H1 (cell line): ENCODE measurements around the gene LIPG. TPM values are rescaled to one million over a fixed set of nuclear protein-coding genes. Genes with fewer than 3 reads are reported as not detected.

Source experiments
- CTCF ChIA-PET: fragments of 300-600 bp; sonication (Branson Sonifier 250); formaldehyde crosslinking; loops from one replicate; lab custom pipeline; 2021; ENCODE audit not compliant: partially characterized antibody; lab: Charles Lee
- POLR2A ChIA-PET: fragments of 300-600 bp; sonication (Branson Sonifier 250); formaldehyde crosslinking; loops from one replicate; lab custom pipeline; 2021; ENCODE audit warnings: inconsistent platforms; ENCODE audit not compliant: partially characterized antibody; lab: Charles Lee
- DNase-seq, 2 experiments: peaks; one replicate each; pipeline versions ENCODE4 v3.0.0 to v3.0.0-alpha.2; 2010 to 2022; ENCODE audit warnings: low spot score in 2 of 2, low read depth in 1 of 2, mixed read lengths in 1 of 2
- FAIRE-seq: peaks from 2 replicates; lab custom pipeline; 2011; peaks lifted over from hg19 to GRCh38; lab: Jason Lieb, UNC
- H2AFZ ChIP-seq: 2 replicates; pipeline ENCODE4 v1.8.1; 2012; ENCODE audit warnings: low read length, inconsistent platforms
- H2AK5ac ChIP-seq: 2 replicates; pipeline ENCODE4 v1.6.1; 2013; ENCODE audit warnings: low read depth, low read length
- H2BK120ac ChIP-seq: replicated peaks from 2 replicates; pipeline ENCODE3; 2013; ENCODE audit warnings: low read depth, low read length, inconsistent platforms
- H2BK12ac ChIP-seq: 2 replicates; pipeline ENCODE4 v1.6.1; 2013; ENCODE audit warnings: low read depth, low read length
- H2BK15ac ChIP-seq: 2 replicates; pipeline ENCODE4 v1.6.1; 2013; ENCODE audit warnings: low read length
- H2BK20ac ChIP-seq: 2 replicates; pipeline ENCODE4 v1.6.1; 2013; ENCODE audit warnings: low read length
- H2BK5ac ChIP-seq: 2 replicates; pipeline ENCODE4 v1.6.1; 2013; ENCODE audit warnings: low read depth, low read length
- H3K14ac ChIP-seq: 2 replicates; pipeline ENCODE4 v1.6.1; 2013; ENCODE audit warnings: inconsistent platforms; ENCODE audit not compliant: insufficient read length
- H3K18ac ChIP-seq: 2 replicates; pipeline ENCODE4 v1.6.1; 2013; ENCODE audit warnings: low read length; ENCODE audit errors: extremely low read depth
- H3K23ac ChIP-seq: 2 replicates; pipeline ENCODE4 v1.6.1; 2013; ENCODE audit warnings: inconsistent platforms; ENCODE audit not compliant: insufficient read length
- H3K23me2 ChIP-seq: 2 replicates; pipeline ENCODE4 v1.6.1; 2013; ENCODE audit warnings: low read depth, low read length
- H3K27ac ChIP-seq: 2 replicates; pipeline ENCODE4 v1.6.1; 2011; ENCODE audit warnings: low read depth, low read length, inconsistent platforms
- H3K27me3 ChIP-seq, 4 experiments: replicated peaks in 1 of 4; 1 replicate in 1 of 4; 2 replicates in 3 of 4; pipeline versions ENCODE4 v1.6.1 to v1.8.1; 2011 to 2013; ENCODE audit warnings: low read length in 3 of 4, mild to moderate bottlenecking in 3 of 4, inconsistent platforms in 2 of 4, mixed read lengths in 2 of 4, moderate library complexity in 1 of 4; ENCODE audit not compliant: control insufficient read depth in 3 of 4, insufficient read depth in 3 of 4; ENCODE audit errors: extremely low read depth in 1 of 4
- H3K36me3 ChIP-seq, 4 experiments: 2 replicates each; pipeline versions ENCODE4 v1.6.1 to v1.8.1; 2011 to 2013; ENCODE audit warnings: mild to moderate bottlenecking in 4 of 4, low read length in 3 of 4, moderate library complexity in 2 of 4, control low read depth in 1 of 4, inconsistent platforms in 1 of 4; ENCODE audit not compliant: insufficient read depth in 4 of 4, control insufficient read depth in 2 of 4
- H3K4ac ChIP-seq: replicated peaks from 2 replicates; pipeline ENCODE3; 2013; ENCODE audit warnings: low read length, low read depth, mixed read lengths, inconsistent platforms; ENCODE audit not compliant: insufficient read length
- H3K4me1 ChIP-seq, 4 experiments: replicated peaks in 1 of 4; 1 replicate in 1 of 4; 2 replicates in 3 of 4; pipeline versions ENCODE4 v1.6.1 to v1.8.1; 2011 to 2013; ENCODE audit warnings: low read length in 3 of 4, inconsistent platforms in 2 of 4, mixed read lengths in 1 of 4; ENCODE audit not compliant: insufficient read depth in 4 of 4, control insufficient read depth in 3 of 4
- H3K4me2 ChIP-seq, 2 experiments: 2 replicates each; pipeline versions ENCODE4 v1.6.1 to v1.8.1; 2011 to 2013; ENCODE audit warnings: low read depth in 2 of 2, low read length in 2 of 2, control low read depth in 1 of 2, inconsistent platforms in 1 of 2, mild to moderate bottlenecking in 1 of 2; ENCODE audit not compliant: insufficient read depth in 1 of 2
- H3K4me3 ChIP-seq, 4 experiments: fragments of 200-600, 300-600 bp in 1 of 4; sonication (generic), shearing (Covaris generic), sonication (Bioruptor Twin) in 1 of 4; 2 replicates each; pipeline versions ENCODE4 v1.5.1 to v1.8.1; 2011 to 2016; ENCODE audit warnings: low read length in 4 of 4, low read depth in 3 of 4, control low read depth in 2 of 4, inconsistent platforms in 2 of 4, mild to moderate bottlenecking in 2 of 4, mixed read lengths in 1 of 4, moderate library complexity in 1 of 4; ENCODE audit not compliant: insufficient read depth in 2 of 4; ENCODE audit errors: extremely low read depth in 1 of 4
- H3K56ac ChIP-seq: replicated peaks from 2 replicates; pipeline ENCODE3; 2013; ENCODE audit warnings: low read depth, mild to moderate bottlenecking, mixed read lengths, low read length, inconsistent platforms; ENCODE audit not compliant: insufficient read length
- H3K79me1 ChIP-seq: 2 replicates; pipeline ENCODE4 v1.6.1; 2013; ENCODE audit warnings: low read depth, low read length, control low read depth
- H3K79me2 ChIP-seq, 2 experiments: 2 replicates each; pipeline versions ENCODE4 v1.6.1 to v1.8.1; 2012 to 2013; ENCODE audit warnings: low read length in 2 of 2, mild to moderate bottlenecking in 2 of 2, inconsistent platforms in 1 of 2; ENCODE audit not compliant: insufficient read depth in 2 of 2, control insufficient read depth in 1 of 2
- H3K9ac ChIP-seq, 4 experiments: replicated peaks in 1 of 4; 1 replicate in 1 of 4; 2 replicates in 3 of 4; pipeline versions ENCODE4 v1.6.1 to v1.8.1; 2011 to 2013; ENCODE audit warnings: low read depth in 3 of 4, low read length in 3 of 4, control low read depth in 2 of 4, mild to moderate bottlenecking in 2 of 4, moderate library complexity in 2 of 4, inconsistent platforms in 1 of 4; ENCODE audit errors: extremely low read depth in 1 of 4
- H3K9me3 ChIP-seq, 2 experiments: 2 replicates each; pipeline versions ENCODE4 v1.6.1 to v1.8.1; 2012 to 2013; ENCODE audit warnings: mild to moderate bottlenecking in 2 of 2, moderate library complexity in 2 of 2, control low read depth in 1 of 2, inconsistent platforms in 1 of 2, low read depth in 1 of 2, low read length in 1 of 2, mixed read lengths in 1 of 2; ENCODE audit not compliant: insufficient read depth in 2 of 2
- H4K20me1 ChIP-seq, 2 experiments: replicated peaks in 1 of 2; 2 replicates each; pipeline versions ENCODE3 to v1.8.1; 2011 to 2013; ENCODE audit warnings: inconsistent platforms in 2 of 2, low read length in 2 of 2, mild to moderate bottlenecking in 1 of 2; ENCODE audit not compliant: insufficient read depth in 2 of 2, control insufficient read depth in 1 of 2
- H4K5ac ChIP-seq: 2 replicates; pipeline ENCODE4 v1.6.1; 2013; ENCODE audit warnings: low read length, low read depth, mixed read lengths, inconsistent platforms; ENCODE audit not compliant: insufficient read length
- H4K8ac ChIP-seq: 2 replicates; pipeline ENCODE4 v1.8.0; 2013; ENCODE audit warnings: mild to moderate bottlenecking, moderate library complexity, low read length, inconsistent platforms; ENCODE audit not compliant: insufficient read depth; ENCODE audit errors: extremely low read depth
- H4K91ac ChIP-seq: replicated peaks from 2 replicates; pipeline ENCODE3; 2013; ENCODE audit warnings: low read length, mixed read lengths, inconsistent platforms; ENCODE audit not compliant: insufficient read length
- BACH1 ChIP-seq: IDR thresholded peaks from 2 replicates; pipeline ENCODE4 v1.6.1; 2012; ENCODE audit warnings: low read length, improper control_type of control experiment
- CREB1 ChIP-seq: IDR thresholded peaks from 2 replicates; pipeline ENCODE4 v1.6.1; 2012; ENCODE audit warnings: inconsistent platforms
- CTBP2 ChIP-seq: IDR thresholded peaks from 2 replicates; pipeline ENCODE4 v1.7.0; 2011; ENCODE audit warnings: borderline replicate concordance, mild to moderate bottlenecking, moderate library complexity, mixed read lengths, low read length; ENCODE audit not compliant: insufficient read depth, insufficient read length
- HDAC2 ChIP-seq, 2 experiments: fragments of 300-600 bp in 1 of 2; sonication (generic) in 1 of 2; IDR thresholded peaks; 2 replicates each; pipeline ENCODE4 v1.6.1; 2011 to 2012; ENCODE audit warnings: low read depth in 2 of 2, low read length in 2 of 2, mild to moderate bottlenecking in 2 of 2, moderate library complexity in 2 of 2, borderline replicate concordance in 1 of 2, inconsistent platforms in 1 of 2
- KDM1A ChIP-seq: fragments of 200-600, 300-600 bp; sonication (generic); IDR thresholded peaks from 2 replicates; pipeline ENCODE4 v1.7.1; 2016; ENCODE audit warnings: mild to moderate bottlenecking, low read length, borderline replicate concordance
- NRF1 ChIP-seq: IDR thresholded peaks from 2 replicates; pipeline ENCODE4 v1.6.1; 2011; ENCODE audit warnings: mild to moderate bottlenecking, low read depth, low read length, improper control_type of control experiment
- RFX5 ChIP-seq: IDR thresholded peaks from 2 replicates; pipeline ENCODE4 v1.6.1; 2011; ENCODE audit warnings: low read depth, low read length, improper control_type of control experiment, borderline replicate concordance
- SIN3A ChIP-seq, 2 experiments: IDR thresholded peaks in 1 of 2; conservative IDR thresholded peaks in 1 of 2; 2 replicates each; pipeline ENCODE4 v1.6.1; 2011 to 2012; ENCODE audit warnings: low read length in 2 of 2, improper control_type of control experiment in 1 of 2, low read depth in 1 of 2, mild to moderate bottlenecking in 1 of 2
- SUZ12 ChIP-seq: fragments of 200-600 bp; sonication (generic); IDR thresholded peaks from 2 replicates; pipeline ENCODE4 v1.6.1; 2012; ENCODE audit warnings: mild to moderate bottlenecking, inconsistent platforms, low read length, moderate library complexity, mixed read lengths
- WGBS, 2 experiments: shearing (Covaris generic) in 1 of 2; methylation state at CpG; one replicate each; pipeline versions ENCODE4 v1.1.6 to v1.1.7; 2013 to 2015; ENCODE audit warnings: low lambda C conversion rate in 2 of 2, mixed read lengths in 2 of 2, inconsistent platforms in 1 of 2, low coverage in 1 of 2, missing lambda C conversion rate in 1 of 2; ENCODE audit not compliant: insufficient replicate concordance in 2 of 2, insufficient coverage in 1 of 2, insufficient read length in 1 of 2; ENCODE audit errors: extremely low coverage in 1 of 2, missing lambda C conversion rate in 1 of 2; 5-methylcytosine and 5-hydroxymethylcytosine counted together
- polyA plus RNA-seq, 7 experiments: library from polyadenylated mRNA; depleted of rRNA in 3 of 7; stranded (reverse) in 5 of 7; unstranded in 2 of 7; fragments of >200 nt in 5 of 7; fragments of 200-250 nt in 2 of 7; gene quantifications; 1 replicate in 5 of 7; 2 replicates in 1 of 7; 4 replicates in 1 of 7; pipeline versions ENCODE4 v1.2.1 to v1.2.3, GENCODE V29; 2011 to 2013; ENCODE audit warnings: missing spikeins in 2 of 7, mixed read lengths in 2 of 7
- total RNA-seq: library from RNA; stranded (reverse); fragmentation: NEBNext Ultra II Directional; extraction: Animal tissue kit (Norgen Biotek cat#: 25700); gene quantifications from 2 replicates; pipeline ENCODE4 v1.2.1, GENCODE V29; 2021
- TF ChIP-seq, protein P1 (sequence below): IDR thresholded peaks from 2 replicates; pipeline ENCODE4 v1.6.1; 2012; ENCODE audit warnings: inconsistent platforms

LIPG gene
- total and polyA plus RNA-seq, 2 of the 8 experiments (the other 6 are each of a cell fraction or from before 2014, with no cell fraction given), result 9.2 to 9.8 TPM

DNA sequence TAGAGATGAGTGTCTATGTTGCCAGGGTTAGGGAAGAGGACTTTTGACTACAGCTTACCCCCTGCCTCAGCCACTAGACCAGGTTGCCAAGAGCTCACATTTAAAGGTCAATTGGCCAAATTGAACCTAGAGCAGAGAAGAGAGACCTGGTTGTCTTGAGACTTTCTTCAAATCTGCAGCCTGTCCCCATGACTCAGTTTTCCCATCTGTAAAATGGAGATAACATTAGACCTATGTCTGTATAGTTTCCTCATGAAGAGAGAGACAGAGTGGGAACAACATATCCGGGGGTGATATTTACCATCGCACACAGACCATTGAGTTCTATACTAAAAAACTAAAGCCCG is 1.6 kb upstream of the LIPG start:
- Histone ChIP-seq H3K36me3 (no peaks in the 10 kb centered on the region), H3K79me2 (peaks cover 0 to 12% of the 10 kb centered on the region in 2 experiments; a peak in 2 of 4 replicates), H2BK5ac (no peak overlapping the region), H4K8ac (no peak overlapping the region), H4K20me1 (peaks cover 5 to 12% of the 10 kb centered on the region in 2 experiments), H3K18ac (peak overlapping the region; percentile 93; the same call in 1 of the 2 replicates), H2BK12ac (peak overlapping the region; percentile 94), H2AK5ac (0 out of 2 replicates have a peak overlapping the region, but pooled peaks have one; percentile 28), H3K27me3 (peaks cover 0 to 27% (median 17%) of the 10 kb centered on the region in 4 experiments; a peak in 6 of 7 replicates), H3K4ac (no peak overlapping the region), H3K4me2 (peak overlapping the region; percentile 91 to 94), H4K91ac (no peak overlapping the region), H3K4me1 (peaks cover 4 to 6% (median 4%) of the 10 kb centered on the region in 4 experiments), H3K4me3 (peak overlapping the region; percentile 57 to 74 (median 62); a peak in 6 of 8 replicates), H3K27ac (no peak overlapping the region), H2BK15ac (no peak overlapping the region), H3K14ac (no peak overlapping the region), H3K23me2 (peaks cover 23% of the 10 kb centered on the region), H3K56ac (no peak overlapping the region), H2BK120ac (no peak overlapping the region), H4K5ac (no peak overlapping the region), H3K79me1 (no peaks in the 10 kb centered on the region), H2AFZ (peak overlapping the region; percentile 30; the same call in 1 of the 2 replicates), H3K9ac (no peak overlapping the region), H3K23ac (no peak overlapping the region), H3K9me3 (peaks cover 0 to 8% of the 10 kb centered on the region in 2 experiments; a peak in 2 of 4 replicates), H2BK20ac (no peak overlapping the region)
- DNase-seq (no peak), FAIRE-seq (no peak)
- WGBS, 2 experiments, result 31% methylated on average over 3 of the region's 3 CpGs; no CpG with 5 or more reads in 1 of the 2 experiments
- no peak for TF ChIP-seq RFX5
- no peak for TF ChIP-seq CREB1
- TF ChIP-seq, protein P1, sequence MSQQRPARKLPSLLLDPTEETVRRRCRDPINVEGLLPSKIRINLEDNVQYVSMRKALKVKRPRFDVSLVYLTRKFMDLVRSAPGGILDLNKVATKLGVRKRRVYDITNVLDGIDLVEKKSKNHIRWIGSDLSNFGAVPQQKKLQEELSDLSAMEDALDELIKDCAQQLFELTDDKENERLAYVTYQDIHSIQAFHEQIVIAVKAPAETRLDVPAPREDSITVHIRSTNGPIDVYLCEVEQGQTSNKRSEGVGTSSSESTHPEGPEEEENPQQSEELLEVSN, result no peak
- peak in 1 of 2 experiments; percentile 53; a peak in 1 of 4 replicates for TF ChIP-seq HDAC2 (IDR thresholded peaks at IDR 0.05; ENCODE audit: borderline replicate concordance in 1 of 2, low read depth in 2 of 2, low read length in 2 of 2)
- TF ChIP-seq BACH1, result no peak
- no peak for TF ChIP-seq SIN3A (conservative IDR thresholded peaks at IDR 0.05 in 1 of 2, IDR thresholded peaks at IDR 0.05 in 1 of 2; ENCODE audit: low read depth in 1 of 2, low read length in 2 of 2)
- peak; percentile 76; the same call in 1 of the 2 replicates for TF ChIP-seq KDM1A
- TF ChIP-seq SUZ12, result no peak
- no peak for TF ChIP-seq CTBP2
- no peak for TF ChIP-seq NRF1
- CTCF ChIA-PET, result interaction anchor here (0.6 to 3.6 kb wide), 29 partner anchors 14 to 299 kb away, joined by 3 to 24 read pairs (median 4); no protein-coding TSS in a partner anchor
- POLR2A ChIA-PET, result interaction anchor here (0.7 to 2.6 kb wide), 6 partner anchors 8 to 73 kb away, joined by 3 to 9 read pairs (median 5); partner anchors contain the start of gene C18orf32
